ENCODE measurements around the gene ABLIM3.

GRCh38 chr5:149207831-149208230 is 66.5 kb downstream of the ABLIM3 start:
- TF ChIP-seq CTCF (conservative IDR thresholded peaks at IDR 0.05; ENCODE audit: low read length) (no peak), EZH2phosphoT487 (IDR thresholded peaks at IDR 0.05; ENCODE audit: borderline replicate concordance) (no peak)
